Measurements from ENCODE around the gene PNPLA2.

Gene PNPLA2

DNA sequence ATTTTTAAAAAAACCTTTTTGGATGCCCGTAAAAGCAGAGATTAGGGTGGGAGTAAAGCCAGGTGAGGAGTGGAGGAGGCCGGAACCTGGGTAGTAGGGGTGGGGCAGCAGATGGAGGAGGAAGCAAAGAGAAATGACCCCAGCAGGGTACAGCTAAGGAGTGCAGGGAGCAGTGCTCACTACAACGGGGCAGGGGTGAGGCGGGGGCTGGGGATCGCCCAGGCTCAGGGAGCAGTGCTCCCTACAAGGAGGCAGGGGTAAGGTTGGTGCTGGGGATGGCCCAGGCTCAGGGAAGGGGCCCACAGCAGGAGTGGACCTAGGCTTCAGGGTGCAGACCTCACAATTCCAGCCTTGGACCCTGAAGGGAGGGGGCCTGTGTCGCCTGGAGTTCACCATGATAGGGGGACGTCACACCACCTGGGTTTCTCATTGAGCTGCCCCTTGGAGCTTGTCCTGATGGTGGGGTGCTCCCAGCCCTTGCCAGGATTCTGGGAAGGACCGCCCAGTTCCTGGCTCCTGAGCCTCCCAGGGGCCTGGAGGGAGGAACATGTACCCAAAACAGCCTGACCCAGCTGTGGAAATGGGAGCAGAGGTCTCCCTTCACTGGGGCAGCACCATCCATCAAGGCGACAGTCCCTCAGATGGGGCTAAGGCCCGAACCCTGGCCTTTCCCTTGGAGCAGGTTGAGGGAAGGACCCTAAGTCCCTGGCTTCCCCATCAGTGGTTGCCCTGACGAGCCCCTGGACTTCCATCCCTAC is 2.9 kb upstream of the PNPLA2 start:
- no peak overlapping the region for H3K27ac ChIP-seq
- H3K36me3 ChIP-seq, result peaks cover 37 to 57% (median 52%) of the 10 kb centered on the region in 11 experiments
- H3K4me1 ChIP-seq, result peaks cover 35 to 48% (median 45%) of the 10 kb centered on the region in 10 experiments
- H3K9ac ChIP-seq, result 0 out of 22 replicates have a peak overlapping the region, but pooled peaks of 2 of the 11 experiments have one; percentile 13 to 15
- no peaks in the 10 kb centered on the region for H3K9me3 ChIP-seq (replicated peaks in 1 of 11)
- H3K4me3 ChIP-seq, result no peak overlapping the region
- H3K27me3 ChIP-seq, result no peaks in the 10 kb centered on the region
- no peak for TF ChIP-seq Cebpa-rat (IDR thresholded peaks at IDR 0.05)
- peaks cover 32 to 92% (median 69%) of the 10 kb centered on the region in 11 experiments; a peak in 21 of 22 replicates for H4K20me1 ChIP-seq
- H3K4me2 ChIP-seq, result no peak overlapping the region

DNA sequence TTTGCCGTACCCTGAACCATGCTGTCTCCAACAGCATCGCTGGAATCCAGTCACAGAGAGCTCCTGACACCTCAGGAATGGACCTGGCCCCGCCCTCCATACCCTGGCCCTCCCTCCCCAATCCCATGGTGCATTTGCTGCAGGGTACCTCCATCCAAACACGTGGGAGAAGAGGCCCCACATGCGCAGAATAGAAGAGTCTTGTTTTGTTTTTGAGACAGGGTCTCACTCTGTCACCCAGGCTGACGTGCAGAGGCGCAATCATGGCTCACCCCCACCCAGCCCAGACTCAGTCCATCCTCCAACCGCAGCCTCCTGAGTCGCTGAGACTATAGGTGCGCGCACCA is 2.3 kb upstream of the PNPLA2 start:
- Histone ChIP-seq H3K9ac (no peak overlapping the region), H3K4me3 (no peak overlapping the region), H3K4me2 (no peak overlapping the region), H3K4me1 (peaks cover 35 to 48% (median 45%) of the 10 kb centered on the region in 10 experiments), H3K36me3 (peaks cover 32 to 57% (median 47%) of the 10 kb centered on the region in 11 experiments), H3K27me3 (no peaks in the 10 kb centered on the region), H4K20me1 (peaks cover 32 to 92% (median 69%) of the 10 kb centered on the region in 11 experiments; a peak in 21 of 22 replicates), H3K9me3 (replicated peaks in 1 of 11) (no peaks in the 10 kb centered on the region), H3K27ac (no peak overlapping the region)
- no peak for TF ChIP-seq Cebpa-rat (IDR thresholded peaks at IDR 0.05)

DNA sequence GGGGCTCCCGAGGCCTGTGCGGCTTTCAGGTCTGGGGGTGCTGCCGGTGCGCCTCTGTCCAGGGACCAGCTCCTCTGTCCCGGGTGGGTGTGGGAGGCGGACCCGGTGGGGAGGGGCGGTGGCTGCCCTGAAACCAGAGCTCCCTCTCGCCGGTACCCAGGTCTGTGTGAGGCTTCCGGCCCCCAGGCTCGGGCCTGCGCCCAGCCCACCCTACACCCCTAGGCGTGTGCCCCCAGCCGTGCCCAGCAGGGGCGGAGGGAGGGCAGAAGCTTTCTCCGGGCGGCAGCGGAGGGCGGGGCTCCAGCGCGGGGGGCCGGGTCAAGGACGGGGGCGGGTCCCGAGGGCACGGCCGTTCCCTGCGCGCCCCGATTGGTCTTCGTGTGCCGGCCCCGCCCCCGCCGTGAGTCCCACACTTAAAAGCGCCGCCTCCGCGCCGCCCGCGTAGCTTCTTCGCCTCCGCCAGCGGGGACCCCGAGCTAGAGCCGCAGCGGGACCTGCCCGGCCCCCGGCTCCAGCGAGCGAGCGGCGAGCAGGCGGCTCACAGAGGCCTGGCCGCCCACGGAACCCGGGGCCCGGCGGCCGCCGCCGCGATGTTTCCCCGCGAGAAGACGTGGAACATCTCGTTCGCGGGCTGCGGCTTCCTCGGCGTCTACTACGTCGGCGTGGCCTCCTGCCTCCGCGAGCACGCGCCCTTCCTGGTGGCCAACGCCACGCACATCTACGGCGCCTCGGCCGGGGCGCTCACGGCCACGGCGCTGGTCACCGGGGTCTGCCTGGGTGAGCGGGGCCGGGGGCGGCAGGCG is 616 bp downstream of the PNPLA2 start:
- H3K36me3 ChIP-seq, result peaks cover 17 to 54% (median 35%) of the 10 kb centered on the region in 11 experiments
- H3K4me3 ChIP-seq, result peak overlapping the region; percentile 81 to 95 (median 86)
- no peak for TF ChIP-seq Cebpa-rat (IDR thresholded peaks at IDR 0.05)
- no peaks in the 10 kb centered on the region for H3K9me3 ChIP-seq (replicated peaks in 1 of 11)
- H4K20me1 ChIP-seq, result peaks cover 25 to 90% (median 48%) of the 10 kb centered on the region in 11 experiments; a peak in 20 of 22 replicates
- H3K4me1 ChIP-seq, result peaks cover 33 to 49% (median 39%) of the 10 kb centered on the region in 10 experiments
- H3K4me2 ChIP-seq, result peak overlapping the region; percentile 91 to 100 (median 98)
- peaks cover 0 to 2% (median 0%) of the 10 kb centered on the region in 11 experiments; a peak in 3 of 22 replicates for H3K27me3 ChIP-seq
- peak overlapping the region; percentile 83 to 96 (median 93) for H3K27ac ChIP-seq
- H3K9ac ChIP-seq, result peak overlapping the region; percentile 93 to 97 (median 96)

DNA sequence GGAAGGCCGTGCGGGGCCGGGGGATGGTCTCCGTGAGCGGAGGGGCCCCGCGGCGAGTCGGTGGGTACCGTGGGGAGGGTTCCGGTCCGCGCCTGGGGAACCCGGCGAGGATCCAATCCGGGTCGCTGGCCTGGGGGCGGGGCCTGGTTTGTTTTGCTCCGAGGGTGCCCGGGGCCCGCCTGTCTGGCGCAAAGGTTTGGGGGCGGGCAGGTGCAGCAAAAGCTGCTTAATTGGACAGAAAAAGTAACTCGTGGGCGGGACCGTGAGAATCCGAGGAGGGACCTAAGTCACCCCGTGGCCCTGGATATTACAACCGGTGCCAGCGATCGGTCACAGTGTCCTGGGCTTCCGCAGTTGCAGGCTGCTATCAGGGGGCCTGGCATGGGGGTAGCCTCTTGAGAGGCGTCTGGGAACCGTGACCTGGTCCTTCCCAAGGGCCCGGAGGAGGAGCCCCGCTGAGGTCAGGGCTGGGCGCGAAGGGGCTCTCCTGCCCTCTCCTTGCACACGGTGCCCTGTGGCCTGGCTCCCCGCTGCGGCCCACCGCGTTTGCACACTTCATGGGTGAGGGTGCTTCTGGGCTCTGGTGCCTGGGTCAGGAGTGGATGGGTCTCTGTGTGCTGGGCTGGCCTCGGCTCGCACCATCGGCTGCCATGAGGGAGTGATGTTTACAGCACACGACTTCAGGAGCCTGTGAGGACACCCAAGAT is 1.4 kb downstream of the PNPLA2 start:
- H3K27ac ChIP-seq, result peak overlapping the region; percentile 83 to 96 (median 93)
- peak overlapping the region; percentile 81 to 95 (median 86) for H3K4me3 ChIP-seq
- no peaks in the 10 kb centered on the region for H3K9me3 ChIP-seq (replicated peaks in 1 of 11)
- peak overlapping the region; percentile 93 to 97 (median 96) for H3K9ac ChIP-seq
- peaks cover 22 to 54% (median 35%) of the 10 kb centered on the region in 11 experiments for H3K36me3 ChIP-seq
- peaks cover 31 to 90% (median 49%) of the 10 kb centered on the region in 11 experiments; a peak in 20 of 22 replicates for H4K20me1 ChIP-seq
- H3K27me3 ChIP-seq, result peaks cover 0 to 10% (median 4%) of the 10 kb centered on the region in 11 experiments; a peak in 19 of 22 replicates
- H3K4me2 ChIP-seq, result peak overlapping the region; percentile 91 to 100 (median 98)
- no peak for TF ChIP-seq Cebpa-rat (IDR thresholded peaks at IDR 0.05)
- peaks cover 35 to 56% (median 46%) of the 10 kb centered on the region in 10 experiments for H3K4me1 ChIP-seq

DNA sequence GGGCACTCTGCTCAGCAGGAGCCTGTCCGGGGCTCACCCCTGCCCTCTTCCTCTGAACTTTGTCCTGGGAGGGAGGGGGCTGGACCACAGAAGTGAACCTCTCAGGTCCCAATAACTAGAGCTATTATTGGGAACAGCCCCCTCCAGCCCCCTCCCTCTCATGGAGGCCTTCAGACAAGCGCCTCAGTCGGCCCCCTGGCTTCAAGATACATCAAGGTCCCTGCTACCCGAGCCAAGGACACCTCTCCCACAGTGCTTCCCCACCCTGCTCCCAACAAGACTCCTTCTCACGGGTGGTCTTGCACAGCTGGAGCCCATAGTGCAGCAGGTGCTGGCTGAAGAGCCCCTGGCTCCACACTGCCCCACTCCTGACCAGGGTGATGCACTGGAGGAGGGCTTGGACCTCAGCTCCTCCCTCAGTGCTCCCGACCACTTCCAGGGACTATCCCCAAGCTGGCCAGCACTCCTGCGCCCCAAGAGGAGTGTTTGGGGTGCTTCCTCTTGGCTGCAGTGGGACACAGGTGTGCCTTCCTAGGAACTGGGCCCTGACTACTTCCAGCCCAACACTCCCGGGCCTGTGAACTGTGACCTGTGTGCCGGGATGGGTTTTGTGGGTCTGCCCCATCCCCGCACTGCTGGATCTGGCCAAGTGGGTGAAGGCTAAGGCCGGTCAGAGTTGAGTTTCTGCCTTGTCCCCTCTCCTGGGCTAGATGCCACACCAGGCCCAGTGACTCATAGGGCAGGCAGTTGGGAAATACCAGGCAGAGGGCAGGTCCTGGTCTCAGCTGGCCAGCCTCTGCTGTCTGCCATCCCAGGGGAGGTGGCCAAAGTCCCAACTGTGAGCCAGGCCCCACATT is 2.2 kb downstream of the PNPLA2 start:
- peaks cover 24 to 54% (median 36%) of the 10 kb centered on the region in 11 experiments for H3K36me3 ChIP-seq
- H3K4me3 ChIP-seq, result peak overlapping the region; percentile 81 to 95 (median 86)
- H3K4me2 ChIP-seq, result peak overlapping the region; percentile 91 to 100 (median 98)
- peak overlapping the region; percentile 93 to 97 (median 96) for H3K9ac ChIP-seq
- no peaks in the 10 kb centered on the region for H3K9me3 ChIP-seq (replicated peaks in 1 of 11)
- H3K27me3 ChIP-seq, result peaks cover 8 to 17% (median 12%) of the 10 kb centered on the region in 11 experiments; a peak in 21 of 22 replicates
- TF ChIP-seq Cebpa-rat (IDR thresholded peaks at IDR 0.05), result peak in 1 of 11 experiments; percentile 40; a peak in 2 of 22 replicates
- peak overlapping the region; percentile 83 to 96 (median 93); a peak in 21 of 22 replicates for H3K27ac ChIP-seq
- H4K20me1 ChIP-seq, result peaks cover 31 to 90% (median 49%) of the 10 kb centered on the region in 11 experiments; a peak in 20 of 22 replicates
- peaks cover 35 to 64% (median 54%) of the 10 kb centered on the region in 10 experiments for H3K4me1 ChIP-seq

DNA sequence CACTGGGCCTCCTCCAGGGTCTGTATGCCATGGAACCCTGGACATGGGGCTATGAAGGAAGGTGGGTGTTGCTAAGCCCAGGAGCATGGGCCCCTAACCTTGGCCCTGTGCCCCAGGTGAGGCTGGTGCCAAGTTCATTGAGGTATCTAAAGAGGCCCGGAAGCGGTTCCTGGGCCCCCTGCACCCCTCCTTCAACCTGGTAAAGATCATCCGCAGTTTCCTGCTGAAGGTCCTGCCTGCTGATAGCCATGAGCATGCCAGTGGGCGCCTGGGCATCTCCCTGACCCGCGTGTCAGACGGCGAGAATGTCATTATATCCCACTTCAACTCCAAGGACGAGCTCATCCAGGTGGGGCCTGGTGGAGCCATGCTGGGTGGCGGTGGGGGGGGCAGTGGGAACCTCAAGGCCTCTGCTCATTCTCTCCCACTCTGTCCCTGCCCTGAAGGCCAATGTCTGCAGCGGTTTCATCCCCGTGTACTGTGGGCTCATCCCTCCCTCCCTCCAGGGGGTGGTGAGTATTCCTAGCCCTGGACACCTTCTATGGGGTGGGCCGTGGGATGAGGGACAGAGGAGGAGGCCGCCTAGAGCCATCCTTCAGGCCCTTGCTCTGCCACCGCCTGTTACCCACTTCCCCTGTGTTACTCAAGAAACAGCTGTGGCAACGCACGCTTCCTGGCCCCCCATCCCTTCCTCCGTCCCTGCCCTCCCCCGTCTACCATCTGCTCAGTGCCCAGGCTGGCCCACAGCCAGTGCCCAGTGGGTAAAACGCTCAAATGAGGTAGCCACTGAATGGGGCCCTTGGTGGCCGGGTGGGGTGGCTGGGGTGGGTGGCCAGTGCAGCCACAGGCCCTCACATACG is 3.0 kb downstream of the PNPLA2 start:
- Histone ChIP-seq H3K27me3 (peaks cover 16 to 26% (median 21%) of the 10 kb centered on the region in 11 experiments), H3K36me3 (peaks cover 21 to 48% (median 35%) of the 10 kb centered on the region in 11 experiments), H3K4me2 (peak overlapping the region; percentile 91 to 100 (median 98)), H3K9me3 (replicated peaks in 1 of 11) (no peaks in the 10 kb centered on the region), H3K4me1 (peaks cover 40 to 73% (median 62%) of the 10 kb centered on the region in 10 experiments), H3K4me3 (peak overlapping the region in 9 of 10 experiments; percentile 81 to 95 (median 84); a peak in 18 of 20 replicates), H3K9ac (peak overlapping the region; percentile 93 to 97 (median 96)), H4K20me1 (peaks cover 28 to 89% (median 50%) of the 10 kb centered on the region in 11 experiments; a peak in 20 of 22 replicates), H3K27ac (peak overlapping the region; percentile 8 to 96 (median 93); a peak in 21 of 22 replicates)
- TF ChIP-seq Cebpa-rat (IDR thresholded peaks at IDR 0.05), result peak in 1 of 11 experiments; percentile 49; a peak in 2 of 22 replicates
